ENCODE data around the gene UBR1.
"Not testable (repeated sequence)": the region's sequence is repeated elsewhere in the genome, so short reads cannot be mapped to it uniquely, and the experiment has no call there.

UBR1 gene

DNA sequence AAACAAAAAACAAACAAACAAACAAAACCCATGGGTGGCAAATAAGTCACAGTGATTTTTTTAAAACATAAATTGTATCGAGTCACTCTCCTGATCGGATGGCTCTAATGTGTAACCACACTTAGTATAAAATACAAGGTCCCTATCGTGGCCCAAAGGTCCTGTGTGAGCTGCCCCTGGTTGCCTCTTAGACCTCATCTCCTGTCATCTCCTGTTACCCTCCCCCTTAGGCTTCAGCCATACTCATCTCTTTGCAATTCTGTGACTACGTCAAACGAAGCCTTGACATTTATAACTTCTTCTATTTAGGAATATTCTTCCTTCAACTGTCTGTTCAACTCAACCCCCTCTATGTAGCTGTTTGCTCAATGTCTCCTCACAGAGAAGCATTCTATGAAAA lies 141.4 kb downstream of the UBR1 start:
- DNase-seq, result no peak

DNA sequence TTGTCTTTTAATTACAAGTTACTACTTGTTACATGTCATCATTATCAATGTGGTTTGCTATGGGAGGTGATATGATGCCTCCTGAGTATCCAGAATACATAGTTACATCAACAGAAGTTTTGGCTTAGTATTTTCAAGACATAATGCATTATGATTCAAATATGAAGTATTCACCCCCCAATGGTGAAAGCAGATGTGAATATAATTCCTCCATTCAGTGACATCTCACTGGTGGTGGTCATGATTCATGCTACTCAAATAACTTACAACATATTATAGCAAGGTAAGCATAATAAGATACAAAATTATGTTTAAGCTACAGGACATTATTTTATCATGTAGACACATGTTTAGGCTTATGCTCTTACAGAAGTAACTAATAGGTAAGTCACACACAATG lies 150.3 kb downstream of the UBR1 start:
- peak; percentile 81 for DNase-seq

DNA sequence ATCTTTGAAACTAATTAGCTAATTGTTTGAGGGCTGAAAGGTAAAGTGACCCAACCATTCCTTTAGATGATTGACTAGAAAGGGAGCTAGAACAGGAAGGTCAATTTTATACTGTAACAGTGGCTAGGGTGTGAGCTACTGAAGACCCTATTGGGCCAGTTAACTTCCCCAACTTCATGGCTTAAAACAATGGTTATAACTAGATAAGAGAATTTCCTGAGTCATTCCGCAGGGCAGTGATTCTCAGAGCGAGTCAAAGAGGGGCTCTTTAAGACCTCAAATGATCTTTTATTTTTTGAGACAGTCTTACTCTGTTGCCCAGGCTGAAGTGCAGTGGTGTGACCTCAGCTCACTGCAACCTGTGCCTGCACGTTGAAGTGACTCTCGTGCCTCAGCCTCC lies 151.5 kb downstream of the UBR1 start:
- no peak for DNase-seq

DNA sequence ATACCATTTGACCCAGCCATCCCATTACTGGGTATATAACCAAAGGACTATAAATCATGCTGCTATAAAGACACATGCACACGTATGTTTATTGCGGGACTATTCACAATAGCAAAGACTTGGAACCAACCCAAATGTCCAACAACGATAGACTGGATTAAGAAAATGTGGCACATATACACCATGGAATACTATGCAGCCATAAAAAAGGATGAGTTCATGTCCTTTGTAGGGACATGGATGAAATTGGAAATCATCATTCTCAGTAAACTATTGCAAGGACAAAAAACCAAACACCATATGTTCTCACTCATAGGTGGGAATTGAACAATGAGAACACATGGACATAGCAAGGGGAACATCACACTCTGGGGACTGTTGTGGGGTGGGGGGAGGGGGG lies 156.9 kb downstream of the UBR1 start:
- not testable (repeated sequence) for DNase-seq

DNA sequence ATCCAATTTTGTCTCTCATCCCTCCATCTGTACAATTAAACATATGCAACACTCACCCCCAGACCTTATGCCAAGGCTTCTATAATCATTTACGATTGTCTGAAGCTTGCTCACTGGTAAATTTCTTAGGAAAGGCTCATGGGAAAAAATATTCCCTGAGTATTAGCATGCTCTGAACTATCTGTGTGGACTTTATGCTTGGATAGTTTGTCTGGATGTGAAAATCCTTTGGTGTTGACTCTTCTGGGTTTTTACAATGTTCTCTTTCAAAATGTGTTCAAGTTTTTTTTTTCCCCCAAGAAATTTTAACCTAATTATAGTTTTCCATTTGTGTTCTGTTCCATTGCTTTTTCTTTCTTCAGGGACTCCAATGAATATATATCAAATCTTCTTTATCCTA lies 165.3 kb downstream of the UBR1 start:
- no peak for DNase-seq

DNA sequence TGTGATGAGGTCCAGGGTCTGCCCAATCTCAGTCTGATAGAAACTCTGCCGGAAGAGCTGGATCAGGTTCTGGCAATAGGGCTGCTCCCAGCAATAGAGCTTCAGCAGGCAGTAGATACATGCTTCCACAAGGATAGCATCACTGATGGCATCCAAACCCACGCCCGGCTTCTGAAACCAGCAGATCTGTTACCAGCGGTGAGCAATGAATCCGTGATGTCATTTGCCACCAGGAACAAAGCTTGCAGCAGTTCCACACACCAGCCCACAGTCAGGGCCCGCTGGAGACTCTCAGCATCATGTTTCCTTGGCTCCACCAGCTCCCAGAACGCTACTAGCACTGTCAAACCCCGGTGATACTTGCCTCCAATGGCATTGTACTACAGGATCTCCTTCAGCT lies 166.0 kb downstream of the UBR1 start:
- DNase-seq, result no peak

DNA sequence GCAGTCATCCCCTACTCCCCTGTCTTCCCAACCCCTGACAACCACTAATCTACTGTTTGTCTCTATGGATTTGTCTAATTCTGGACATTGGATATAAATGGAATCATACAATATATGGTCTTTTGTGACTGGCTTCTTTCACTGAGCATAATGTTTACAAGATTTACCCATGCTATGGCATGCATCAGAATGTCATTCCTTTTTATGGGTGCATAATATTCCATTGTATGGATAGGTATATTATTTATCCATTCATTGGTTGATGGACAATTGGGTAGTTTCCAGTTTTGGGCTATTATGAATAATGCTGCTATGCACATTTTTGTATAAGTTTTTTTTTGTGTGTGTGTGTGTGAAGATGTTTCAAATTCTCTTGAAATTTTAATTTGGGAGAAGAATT lies 168.7 kb downstream of the UBR1 start:
- no peak for DNase-seq

DNA sequence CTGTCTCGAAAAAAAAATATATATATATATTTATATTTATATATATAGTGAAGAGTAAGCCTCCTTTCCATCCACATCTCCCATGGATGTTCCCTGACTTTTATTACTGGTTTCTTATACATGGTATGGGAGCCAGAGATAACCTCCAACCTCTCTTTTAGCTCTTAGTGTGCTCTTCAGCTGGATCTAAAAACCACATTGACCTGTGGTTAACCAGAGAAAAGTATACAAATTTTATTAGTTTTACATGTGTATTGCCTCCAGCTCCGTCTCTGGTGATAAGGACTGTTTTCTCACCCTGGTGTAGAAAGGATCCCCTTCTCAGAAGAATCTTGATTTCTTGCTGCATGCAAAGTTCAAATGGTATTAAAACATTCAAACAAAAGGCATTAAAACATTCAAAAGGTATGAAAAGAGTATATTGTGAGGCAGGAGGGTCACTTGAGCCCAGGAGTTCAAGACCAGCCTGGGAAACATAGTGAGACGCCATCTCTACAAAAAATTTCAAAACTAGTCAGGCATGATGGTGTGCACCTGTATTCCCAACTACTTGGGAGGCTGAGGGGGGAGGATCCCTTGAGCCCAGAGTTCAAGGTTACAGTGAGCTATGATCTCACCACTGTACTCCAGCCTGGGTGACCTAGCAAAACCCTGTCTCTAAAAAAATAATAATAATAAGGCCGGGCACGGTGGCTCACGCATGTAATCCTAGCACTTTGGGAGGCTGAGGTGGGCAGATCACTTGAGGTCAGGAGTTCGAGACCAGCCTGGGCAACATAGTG lies 171.8 kb downstream of the UBR1 start:
- no peak for DNase-seq

DNA sequence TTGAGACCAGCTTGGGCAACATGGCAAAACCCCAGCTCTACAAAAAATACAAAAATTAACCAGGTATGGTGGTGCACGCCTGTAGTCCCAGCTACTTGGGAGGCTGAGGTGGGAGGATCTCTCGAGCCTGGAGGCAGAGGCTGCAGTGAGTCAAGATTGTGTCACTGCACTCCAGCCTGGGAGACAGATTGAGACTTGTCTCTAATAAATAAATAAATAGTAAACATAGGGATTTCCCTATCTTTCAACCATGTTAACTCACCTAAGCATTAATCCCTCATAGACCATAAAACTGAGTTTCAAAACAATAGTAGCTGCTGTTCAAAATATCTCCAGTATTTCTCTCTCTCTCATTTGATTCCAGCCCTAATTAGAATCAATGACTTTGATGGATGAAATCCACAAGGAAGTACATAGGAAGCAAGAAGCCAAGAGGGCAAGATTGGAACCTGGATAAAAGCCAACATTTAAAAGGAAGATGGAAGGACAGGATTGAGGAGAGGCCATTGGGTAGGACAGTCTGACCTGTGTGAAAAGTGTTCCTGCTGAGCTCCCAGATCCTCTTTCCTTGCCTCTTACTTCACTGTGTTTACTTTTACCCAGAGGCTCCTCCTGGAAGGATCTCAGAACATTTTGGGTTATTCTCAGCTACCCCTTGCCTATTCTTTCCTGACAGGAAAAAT lies 172.9 kb downstream of the UBR1 start:
- DNase-seq, result no peak

DNA sequence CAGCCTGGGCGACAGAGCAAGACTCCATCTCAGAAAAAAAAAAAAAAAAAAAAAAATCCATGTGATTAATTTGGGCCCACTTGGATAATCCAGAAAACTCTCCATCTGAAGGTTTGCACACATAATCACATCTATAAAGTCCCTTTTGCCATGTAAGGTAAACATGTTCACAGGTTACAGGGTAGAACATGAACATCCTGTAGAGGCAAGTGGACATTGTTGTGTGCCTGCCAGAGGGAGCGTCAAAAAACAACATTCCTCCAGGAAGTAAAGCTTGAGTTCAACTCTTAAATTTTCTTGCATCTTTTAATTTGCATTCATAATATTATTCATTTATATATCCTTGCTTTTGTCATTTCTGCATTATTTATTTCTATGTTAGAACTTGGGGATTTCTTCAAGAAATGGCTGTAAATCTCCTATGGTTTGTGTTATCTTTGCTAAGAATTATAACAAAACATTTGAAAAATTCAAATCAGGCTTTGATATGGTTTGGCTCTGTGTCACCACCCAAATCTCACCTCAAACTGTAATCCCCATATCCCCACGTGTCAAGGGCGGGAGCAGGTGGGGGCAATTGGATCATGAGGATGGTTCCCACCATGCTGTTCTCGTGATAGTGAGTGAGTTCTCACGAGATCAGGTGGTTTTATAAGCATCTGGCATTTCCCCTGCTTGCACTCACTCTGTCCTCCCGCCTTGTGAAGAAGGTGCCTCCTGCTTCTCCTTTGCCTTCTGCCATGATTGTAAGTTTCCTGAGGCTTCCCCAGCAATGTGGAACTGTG lies 173.9 kb downstream of the UBR1 start:
- DNase-seq, result no peak

DNA sequence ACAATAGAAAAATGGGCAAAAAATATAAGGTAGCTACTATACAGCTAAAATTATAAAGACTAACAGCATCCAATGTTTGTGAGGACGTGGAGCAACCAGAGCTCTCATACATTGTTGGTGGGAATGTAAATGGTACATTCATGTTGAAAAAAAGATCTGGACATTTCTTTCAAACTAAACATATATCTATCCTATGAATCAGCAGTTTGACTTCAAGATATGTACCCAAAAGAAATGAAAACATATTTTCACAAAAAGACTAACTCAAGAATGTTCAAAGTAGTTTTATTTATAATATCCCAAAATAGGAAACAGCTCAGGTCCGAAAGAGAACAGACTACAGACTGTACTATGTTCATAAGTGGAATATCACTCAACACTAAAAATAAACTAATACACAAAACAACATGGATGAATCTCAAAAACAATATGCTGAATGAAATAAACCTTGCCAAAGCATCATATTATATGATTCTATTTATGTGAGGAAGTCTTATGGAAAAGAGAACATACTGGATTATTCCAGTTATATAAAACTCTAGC lies 176.5 kb downstream of the UBR1 start:
- DNase-seq, result no peak

DNA sequence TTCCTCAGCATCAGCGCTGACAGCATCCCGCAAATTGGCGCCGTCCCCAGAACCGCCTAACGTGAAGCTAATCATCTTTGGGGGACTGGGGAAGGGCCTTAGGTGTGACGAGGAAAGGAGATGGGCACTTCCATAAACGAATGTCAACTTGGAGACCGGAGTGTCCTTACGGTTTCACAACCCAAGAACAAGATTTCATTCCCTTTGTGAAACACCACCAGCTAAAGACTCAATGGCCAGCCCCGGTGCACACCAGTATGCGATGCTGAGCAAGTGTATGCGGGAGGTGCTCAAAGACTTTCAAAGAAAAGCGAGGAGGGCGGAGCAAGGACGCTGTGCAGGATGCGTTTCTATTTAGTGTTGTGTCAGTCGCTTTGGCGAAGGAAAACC lies 184.5 kb downstream of the UBR1 start:
- DNase-seq, result no peak

DNA sequence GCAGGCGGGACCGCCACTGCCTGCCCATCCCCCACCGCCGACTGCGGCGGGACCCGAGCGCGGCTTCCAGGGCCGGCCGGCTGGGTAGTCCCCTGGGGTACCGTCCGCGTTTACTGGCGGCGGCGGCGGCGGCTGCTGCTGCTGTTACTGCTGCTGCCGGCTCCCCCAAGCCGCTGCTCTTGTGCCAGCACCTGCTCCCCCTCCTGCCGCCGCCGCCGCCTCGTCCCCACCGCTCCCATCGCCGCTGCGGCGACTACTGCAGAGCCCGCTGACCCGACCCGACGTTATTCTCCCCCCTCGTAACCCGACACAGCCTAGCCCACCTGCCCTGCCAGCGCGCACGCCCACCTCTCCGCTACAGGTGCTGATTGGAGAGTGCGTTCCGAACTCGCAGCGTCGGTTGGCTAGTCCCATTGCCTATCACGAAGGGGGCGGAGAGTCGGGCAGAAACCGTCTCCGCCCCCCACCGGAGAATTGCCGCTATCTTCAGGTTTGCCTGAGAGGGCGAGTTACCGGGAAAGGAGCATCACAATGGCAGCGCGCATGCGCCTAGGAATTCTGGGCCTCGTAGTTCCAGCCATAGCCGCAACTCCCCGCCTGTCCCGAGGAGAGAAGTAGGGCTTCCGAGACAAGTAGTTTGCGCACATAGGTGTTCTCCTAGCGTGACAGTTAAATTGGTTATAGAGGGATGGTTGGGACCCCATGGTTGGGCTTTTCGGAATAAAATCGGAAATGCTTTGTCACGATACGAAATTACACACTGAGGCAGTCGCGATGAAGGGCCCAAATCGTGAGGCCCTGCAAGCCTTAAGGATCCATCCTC lies 185.1 kb downstream of the UBR1 start, which contains the start of gene TTBK2:
TSS of gene TTBK2 (minus strand) at position 260 of the 823 bp plus-strand sequence. CDS start 42,161 bp downstream, outside the sequence.
- DNase-seq, result peak; percentile 99

DNA sequence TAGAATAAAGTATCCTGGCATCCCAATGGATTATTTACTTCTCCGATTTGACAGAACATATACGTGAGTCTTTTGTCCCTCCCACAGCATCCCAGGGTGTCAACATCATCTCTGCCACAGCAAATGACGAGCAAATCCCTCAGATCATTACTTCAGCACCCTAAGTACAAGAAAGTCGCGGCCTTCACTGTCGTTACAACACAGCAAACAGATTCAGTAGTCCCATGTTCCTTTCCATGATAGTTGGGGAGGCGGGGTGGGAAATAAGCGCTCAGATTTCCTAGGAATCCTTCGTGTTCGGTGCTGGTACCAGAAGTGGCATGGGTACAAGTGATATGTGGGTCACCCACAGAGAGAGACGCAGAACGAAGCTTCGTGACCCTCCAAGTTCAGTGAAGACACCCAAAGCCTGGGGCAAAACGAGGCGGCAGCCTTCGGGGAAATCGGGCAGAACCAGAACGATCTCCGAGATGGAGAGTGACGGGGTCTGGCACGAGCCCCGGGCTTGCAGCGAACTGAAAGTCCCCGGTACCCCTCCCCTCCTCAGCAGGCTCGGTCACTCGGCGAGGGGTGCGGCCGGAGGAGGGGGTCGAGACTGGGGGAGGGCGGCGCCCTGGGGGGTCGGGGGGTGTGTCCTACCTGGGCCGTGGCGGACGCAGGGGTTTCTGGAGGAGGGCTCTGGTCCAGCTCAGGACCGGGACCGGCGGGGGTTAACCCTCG lies 185.9 kb downstream of the UBR1 start:
- peak; percentile 12 for DNase-seq

DNA sequence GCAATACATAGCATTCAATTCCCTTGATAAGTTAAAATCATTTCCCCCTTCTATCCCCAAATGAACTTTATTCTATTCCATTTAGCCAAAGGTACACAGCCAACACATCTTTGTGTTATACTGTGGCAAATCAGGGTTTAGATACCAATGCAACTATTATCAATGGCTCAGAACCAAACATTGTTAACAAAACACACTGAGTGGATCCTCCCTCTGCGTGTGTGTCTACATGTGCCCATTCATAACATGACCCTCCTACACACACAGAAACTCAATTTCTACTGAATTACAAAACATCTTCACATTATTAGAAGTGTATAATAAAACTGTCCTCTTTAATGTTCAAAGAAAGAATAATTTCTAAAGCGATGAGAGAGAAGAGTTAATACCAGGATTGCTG lies 186.5 kb downstream of the UBR1 start:
- no peak for DNase-seq

DNA sequence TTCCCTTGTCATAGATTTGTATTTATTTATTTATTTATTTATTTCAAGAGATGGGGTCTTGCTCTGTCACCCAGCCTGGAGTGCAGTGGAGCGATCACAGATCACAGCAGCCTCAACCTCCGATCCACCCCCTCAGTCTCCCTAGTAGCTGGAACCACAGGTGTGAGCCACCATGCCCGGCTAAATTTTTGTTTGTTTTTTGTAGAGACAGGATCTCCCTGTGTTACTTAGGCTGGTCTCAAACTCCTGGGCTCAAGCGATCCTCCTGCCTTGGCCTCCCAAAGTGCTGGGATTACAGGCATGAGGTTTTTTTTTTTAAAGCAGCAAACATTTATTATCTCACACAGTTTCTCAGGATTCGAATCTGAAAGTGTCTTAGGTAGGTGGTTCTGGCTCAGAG lies 187.8 kb downstream of the UBR1 start:
- no peak for DNase-seq

DNA sequence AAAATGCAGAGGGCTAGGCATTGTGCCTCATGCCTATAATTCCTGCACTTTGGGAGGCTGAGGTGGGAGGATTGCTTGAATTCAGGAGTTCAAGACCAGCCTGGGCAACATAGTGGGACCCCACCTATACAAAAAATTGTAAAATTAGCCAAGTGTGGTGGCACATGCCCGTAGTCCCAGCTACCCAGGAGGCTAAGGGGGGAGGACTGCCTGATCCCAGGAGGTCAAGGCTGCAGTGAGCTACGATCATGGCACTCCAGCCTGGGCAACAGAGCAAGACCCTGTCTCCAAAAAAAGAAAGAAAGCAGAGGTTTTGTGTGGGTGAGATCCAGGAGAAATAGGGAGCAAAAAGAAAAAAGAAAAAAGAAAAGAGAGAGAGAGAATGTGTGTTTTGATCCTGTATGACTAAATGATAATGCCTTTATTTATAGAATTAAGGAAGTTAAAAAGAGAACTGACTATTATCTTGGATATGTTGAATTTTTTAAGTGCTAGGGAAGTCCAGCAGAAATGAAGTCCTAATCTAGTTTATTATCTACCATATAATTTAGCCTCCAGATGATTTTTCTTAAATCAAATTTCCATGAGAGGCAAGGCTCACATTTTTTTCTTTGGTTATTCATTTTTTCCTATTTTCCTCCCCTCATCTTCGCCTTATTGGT lies 190.1 kb downstream of the UBR1 start:
- DNase-seq, result no peak

DNA sequence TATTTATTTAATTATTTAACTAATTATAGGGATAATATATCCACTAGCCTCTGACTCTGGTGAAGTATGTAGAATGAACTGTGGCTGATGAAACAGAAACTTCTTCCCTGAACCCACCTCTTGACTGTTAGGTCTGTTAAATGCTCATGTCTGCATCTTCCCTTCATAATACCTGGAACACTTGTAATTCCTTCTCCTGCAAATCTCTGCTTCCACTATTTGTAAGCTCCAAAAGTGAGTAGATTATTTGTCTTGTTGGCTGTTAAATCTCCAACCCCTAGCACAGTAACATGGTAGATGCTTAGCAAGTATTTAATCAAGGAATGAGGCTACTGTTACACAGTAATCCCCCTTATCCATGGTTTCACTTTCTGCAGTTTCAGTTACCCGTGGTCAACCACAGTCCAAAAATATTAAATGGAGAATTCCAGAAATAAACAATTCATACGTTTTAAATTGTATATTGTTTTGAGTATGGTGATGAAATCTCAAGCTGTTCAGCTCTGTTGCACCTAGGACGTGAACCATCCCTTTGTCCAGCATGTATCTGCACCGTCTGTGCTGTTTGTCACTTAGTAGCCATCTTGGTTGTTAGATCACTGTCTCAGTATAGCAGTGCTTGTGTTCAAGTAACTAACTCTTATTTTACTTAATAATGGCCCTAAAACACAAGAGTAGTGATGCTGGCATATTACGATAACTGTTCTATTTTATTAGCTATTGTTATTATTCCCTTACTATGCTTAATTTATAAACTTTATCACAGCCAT lies 190.9 kb downstream of the UBR1 start:
- peak; percentile 10 for DNase-seq

DNA sequence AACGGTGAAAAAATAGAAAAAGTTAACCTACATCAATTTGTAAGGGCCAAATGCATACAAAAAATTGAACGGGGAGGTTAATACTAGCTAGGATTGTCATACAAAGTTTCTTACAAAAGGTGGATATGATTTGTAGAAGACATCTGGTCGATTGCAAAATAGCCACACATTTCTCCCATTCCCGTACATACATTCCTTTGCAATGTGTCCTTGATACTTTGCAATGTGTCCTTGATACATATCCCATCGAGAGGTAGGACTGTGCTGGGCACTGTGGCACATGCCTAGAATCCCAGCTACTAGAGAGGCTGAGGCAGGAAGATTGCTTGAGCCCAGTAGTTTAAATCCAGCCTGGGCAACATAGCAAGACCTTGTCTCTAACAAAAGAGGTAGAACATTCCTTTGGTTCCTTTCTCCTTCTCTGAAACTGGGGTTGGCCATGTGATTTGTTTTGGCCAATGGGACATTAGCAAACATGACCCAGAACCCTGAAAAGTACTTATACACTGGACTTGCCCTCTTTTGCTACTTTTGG lies 194.7 kb downstream of the UBR1 start:
- peak; percentile 75 for DNase-seq

DNA sequence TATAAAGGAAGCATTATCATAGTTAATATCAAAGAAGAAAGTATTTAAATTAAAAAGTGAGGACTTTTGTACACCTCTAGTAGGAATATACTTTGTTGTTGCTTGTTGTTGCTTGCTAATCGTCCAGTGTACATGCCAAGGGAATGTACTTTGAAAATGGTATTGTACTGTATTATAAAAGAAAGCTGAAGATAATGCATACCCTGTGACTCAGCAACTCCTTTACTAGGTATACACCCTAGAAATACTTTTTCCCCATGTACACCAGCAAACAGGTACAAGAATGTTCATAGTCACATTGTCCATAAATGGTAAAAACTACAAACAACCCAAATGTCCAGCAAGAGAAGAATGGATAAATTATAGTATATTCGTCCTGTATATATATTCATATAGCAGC lies 197.3 kb downstream of the UBR1 start:
- no peak for DNase-seq
